H1 (cell line): ENCODE measurements around the gene TADA3. TPM values are rescaled to one million over a fixed set of nuclear protein-coding genes. Genes with fewer than 3 reads are reported as not detected.
A peak's percentile ranks its signal among the peaks of the same experiment; 100 is the strongest.

Source experiments
- CTCF ChIA-PET: fragments of 300-600 bp; sonication (Branson Sonifier 250); formaldehyde crosslinking; loops from one replicate; lab custom pipeline; 2021; ENCODE audit not compliant: partially characterized antibody; lab: Charles Lee
- POLR2A ChIA-PET: fragments of 300-600 bp; sonication (Branson Sonifier 250); formaldehyde crosslinking; loops from one replicate; lab custom pipeline; 2021; ENCODE audit warnings: inconsistent platforms; ENCODE audit not compliant: partially characterized antibody; lab: Charles Lee
- DNase-seq, 2 experiments: peaks; one replicate each; pipeline versions ENCODE4 v3.0.0 to v3.0.0-alpha.2; 2010 to 2022; ENCODE audit warnings: low spot score in 2 of 2, low read depth in 1 of 2, mixed read lengths in 1 of 2
- FAIRE-seq: peaks from 2 replicates; lab custom pipeline; 2011; peaks lifted over from hg19 to GRCh38; lab: Jason Lieb, UNC
- H2AFZ ChIP-seq: 2 replicates; pipeline ENCODE4 v1.8.1; 2012; ENCODE audit warnings: low read length, inconsistent platforms
- H2AK5ac ChIP-seq: 2 replicates; pipeline ENCODE4 v1.6.1; 2013; ENCODE audit warnings: low read depth, low read length
- H2BK120ac ChIP-seq: replicated peaks from 2 replicates; pipeline ENCODE3; 2013; ENCODE audit warnings: low read depth, low read length, inconsistent platforms
- H2BK12ac ChIP-seq: 2 replicates; pipeline ENCODE4 v1.6.1; 2013; ENCODE audit warnings: low read depth, low read length
- H2BK15ac ChIP-seq: 2 replicates; pipeline ENCODE4 v1.6.1; 2013; ENCODE audit warnings: low read length
- H2BK20ac ChIP-seq: 2 replicates; pipeline ENCODE4 v1.6.1; 2013; ENCODE audit warnings: low read length
- H2BK5ac ChIP-seq: 2 replicates; pipeline ENCODE4 v1.6.1; 2013; ENCODE audit warnings: low read depth, low read length
- H3K14ac ChIP-seq: 2 replicates; pipeline ENCODE4 v1.6.1; 2013; ENCODE audit warnings: inconsistent platforms; ENCODE audit not compliant: insufficient read length
- H3K18ac ChIP-seq: 2 replicates; pipeline ENCODE4 v1.6.1; 2013; ENCODE audit warnings: low read length; ENCODE audit errors: extremely low read depth
- H3K23ac ChIP-seq: 2 replicates; pipeline ENCODE4 v1.6.1; 2013; ENCODE audit warnings: inconsistent platforms; ENCODE audit not compliant: insufficient read length
- H3K23me2 ChIP-seq: 2 replicates; pipeline ENCODE4 v1.6.1; 2013; ENCODE audit warnings: low read depth, low read length
- H3K27ac ChIP-seq: 2 replicates; pipeline ENCODE4 v1.6.1; 2011; ENCODE audit warnings: low read depth, low read length, inconsistent platforms
- H3K27me3 ChIP-seq, 4 experiments: replicated peaks in 1 of 4; 1 replicate in 1 of 4; 2 replicates in 3 of 4; pipeline versions ENCODE4 v1.6.1 to v1.8.1; 2011 to 2013; ENCODE audit warnings: low read length in 3 of 4, mild to moderate bottlenecking in 3 of 4, inconsistent platforms in 2 of 4, mixed read lengths in 2 of 4, moderate library complexity in 1 of 4; ENCODE audit not compliant: control insufficient read depth in 3 of 4, insufficient read depth in 3 of 4; ENCODE audit errors: extremely low read depth in 1 of 4
- H3K36me3 ChIP-seq, 4 experiments: 2 replicates each; pipeline versions ENCODE4 v1.6.1 to v1.8.1; 2011 to 2013; ENCODE audit warnings: mild to moderate bottlenecking in 4 of 4, low read length in 3 of 4, moderate library complexity in 2 of 4, control low read depth in 1 of 4, inconsistent platforms in 1 of 4; ENCODE audit not compliant: insufficient read depth in 4 of 4, control insufficient read depth in 2 of 4
- H3K4ac ChIP-seq: replicated peaks from 2 replicates; pipeline ENCODE3; 2013; ENCODE audit warnings: low read length, low read depth, mixed read lengths, inconsistent platforms; ENCODE audit not compliant: insufficient read length
- H3K4me1 ChIP-seq, 4 experiments: replicated peaks in 1 of 4; 1 replicate in 1 of 4; 2 replicates in 3 of 4; pipeline versions ENCODE4 v1.6.1 to v1.8.1; 2011 to 2013; ENCODE audit warnings: low read length in 3 of 4, inconsistent platforms in 2 of 4, mixed read lengths in 1 of 4; ENCODE audit not compliant: insufficient read depth in 4 of 4, control insufficient read depth in 3 of 4
- H3K4me2 ChIP-seq, 2 experiments: 2 replicates each; pipeline versions ENCODE4 v1.6.1 to v1.8.1; 2011 to 2013; ENCODE audit warnings: low read depth in 2 of 2, low read length in 2 of 2, control low read depth in 1 of 2, inconsistent platforms in 1 of 2, mild to moderate bottlenecking in 1 of 2; ENCODE audit not compliant: insufficient read depth in 1 of 2
- H3K4me3 ChIP-seq, 4 experiments: fragments of 200-600, 300-600 bp in 1 of 4; sonication (generic), shearing (Covaris generic), sonication (Bioruptor Twin) in 1 of 4; 2 replicates each; pipeline versions ENCODE4 v1.5.1 to v1.8.1; 2011 to 2016; ENCODE audit warnings: low read length in 4 of 4, low read depth in 3 of 4, control low read depth in 2 of 4, inconsistent platforms in 2 of 4, mild to moderate bottlenecking in 2 of 4, mixed read lengths in 1 of 4, moderate library complexity in 1 of 4; ENCODE audit not compliant: insufficient read depth in 2 of 4; ENCODE audit errors: extremely low read depth in 1 of 4
- H3K56ac ChIP-seq: replicated peaks from 2 replicates; pipeline ENCODE3; 2013; ENCODE audit warnings: low read depth, mild to moderate bottlenecking, mixed read lengths, low read length, inconsistent platforms; ENCODE audit not compliant: insufficient read length
- H3K79me1 ChIP-seq: 2 replicates; pipeline ENCODE4 v1.6.1; 2013; ENCODE audit warnings: low read depth, low read length, control low read depth
- H3K79me2 ChIP-seq, 2 experiments: 2 replicates each; pipeline versions ENCODE4 v1.6.1 to v1.8.1; 2012 to 2013; ENCODE audit warnings: low read length in 2 of 2, mild to moderate bottlenecking in 2 of 2, inconsistent platforms in 1 of 2; ENCODE audit not compliant: insufficient read depth in 2 of 2, control insufficient read depth in 1 of 2
- H3K9ac ChIP-seq, 4 experiments: replicated peaks in 1 of 4; 1 replicate in 1 of 4; 2 replicates in 3 of 4; pipeline versions ENCODE4 v1.6.1 to v1.8.1; 2011 to 2013; ENCODE audit warnings: low read depth in 3 of 4, low read length in 3 of 4, control low read depth in 2 of 4, mild to moderate bottlenecking in 2 of 4, moderate library complexity in 2 of 4, inconsistent platforms in 1 of 4; ENCODE audit errors: extremely low read depth in 1 of 4
- H3K9me3 ChIP-seq, 2 experiments: 2 replicates each; pipeline versions ENCODE4 v1.6.1 to v1.8.1; 2012 to 2013; ENCODE audit warnings: mild to moderate bottlenecking in 2 of 2, moderate library complexity in 2 of 2, control low read depth in 1 of 2, inconsistent platforms in 1 of 2, low read depth in 1 of 2, low read length in 1 of 2, mixed read lengths in 1 of 2; ENCODE audit not compliant: insufficient read depth in 2 of 2
- H4K20me1 ChIP-seq, 2 experiments: replicated peaks in 1 of 2; 2 replicates each; pipeline versions ENCODE3 to v1.8.1; 2011 to 2013; ENCODE audit warnings: inconsistent platforms in 2 of 2, low read length in 2 of 2, mild to moderate bottlenecking in 1 of 2; ENCODE audit not compliant: insufficient read depth in 2 of 2, control insufficient read depth in 1 of 2
- H4K5ac ChIP-seq: 2 replicates; pipeline ENCODE4 v1.6.1; 2013; ENCODE audit warnings: low read length, low read depth, mixed read lengths, inconsistent platforms; ENCODE audit not compliant: insufficient read length
- H4K8ac ChIP-seq: 2 replicates; pipeline ENCODE4 v1.8.0; 2013; ENCODE audit warnings: mild to moderate bottlenecking, moderate library complexity, low read length, inconsistent platforms; ENCODE audit not compliant: insufficient read depth; ENCODE audit errors: extremely low read depth
- H4K91ac ChIP-seq: replicated peaks from 2 replicates; pipeline ENCODE3; 2013; ENCODE audit warnings: low read length, mixed read lengths, inconsistent platforms; ENCODE audit not compliant: insufficient read length
- ATF2 ChIP-seq: IDR thresholded peaks from 2 replicates; pipeline ENCODE4 v1.6.1; 2012; ENCODE audit warnings: low read length, inconsistent platforms
- EGR1 ChIP-seq: IDR thresholded peaks from 2 replicates; pipeline ENCODE4 v1.6.1; 2011; ENCODE audit warnings: low read depth, low read length, borderline replicate concordance
- GTF2F1 ChIP-seq: IDR thresholded peaks from 2 replicates; pipeline ENCODE4 v1.6.1; 2012; ENCODE audit warnings: low read depth, low read length, improper control_type of control experiment, borderline replicate concordance
- TAF7 ChIP-seq: optimal IDR thresholded peaks from 2 replicates; pipeline ENCODE3; 2011; ENCODE audit warnings: low read depth, mild to moderate bottlenecking, inconsistent platforms, low read length, moderate library complexity, borderline replicate concordance
- TCF12 ChIP-seq: IDR thresholded peaks from 2 replicates; pipeline ENCODE4 v1.6.1; 2011; ENCODE audit warnings: low read depth, mild to moderate bottlenecking, low read length
- TEAD4 ChIP-seq: IDR thresholded peaks from 2 replicates; pipeline ENCODE4 v1.6.1; 2012; ENCODE audit warnings: low read depth, low read length, inconsistent platforms, mixed read lengths
- USF2 ChIP-seq: IDR thresholded peaks from 2 replicates; pipeline ENCODE4 v1.6.1; 2011; ENCODE audit warnings: low read length, improper control_type of control experiment
- WGBS, 2 experiments: shearing (Covaris generic) in 1 of 2; methylation state at CpG; one replicate each; pipeline versions ENCODE4 v1.1.6 to v1.1.7; 2013 to 2015; ENCODE audit warnings: low lambda C conversion rate in 2 of 2, mixed read lengths in 2 of 2, inconsistent platforms in 1 of 2, low coverage in 1 of 2, missing lambda C conversion rate in 1 of 2; ENCODE audit not compliant: insufficient replicate concordance in 2 of 2, insufficient coverage in 1 of 2, insufficient read length in 1 of 2; ENCODE audit errors: extremely low coverage in 1 of 2, missing lambda C conversion rate in 1 of 2; 5-methylcytosine and 5-hydroxymethylcytosine counted together
- polyA plus RNA-seq, 7 experiments: library from polyadenylated mRNA; depleted of rRNA in 3 of 7; stranded (reverse) in 5 of 7; unstranded in 2 of 7; fragments of >200 nt in 5 of 7; fragments of 200-250 nt in 2 of 7; gene quantifications; 1 replicate in 5 of 7; 2 replicates in 1 of 7; 4 replicates in 1 of 7; pipeline versions ENCODE4 v1.2.1 to v1.2.3, GENCODE V29; 2011 to 2013; ENCODE audit warnings: missing spikeins in 2 of 7, mixed read lengths in 2 of 7
- total RNA-seq: library from RNA; stranded (reverse); fragmentation: NEBNext Ultra II Directional; extraction: Animal tissue kit (Norgen Biotek cat#: 25700); gene quantifications from 2 replicates; pipeline ENCODE4 v1.2.1, GENCODE V29; 2021
- TF ChIP-seq, protein P1 (sequence below): IDR thresholded peaks from 2 replicates; pipeline ENCODE4 v1.6.1; 2011; ENCODE audit warnings: low read depth, mild to moderate bottlenecking, low read length; ENCODE audit not compliant: insufficient read depth

Gene TADA3
- total and polyA plus RNA-seq, 2 of the 8 experiments (the other 6 are each of a cell fraction or from before 2014, with no cell fraction given): 43.4 to 50.3 TPM

DNA sequence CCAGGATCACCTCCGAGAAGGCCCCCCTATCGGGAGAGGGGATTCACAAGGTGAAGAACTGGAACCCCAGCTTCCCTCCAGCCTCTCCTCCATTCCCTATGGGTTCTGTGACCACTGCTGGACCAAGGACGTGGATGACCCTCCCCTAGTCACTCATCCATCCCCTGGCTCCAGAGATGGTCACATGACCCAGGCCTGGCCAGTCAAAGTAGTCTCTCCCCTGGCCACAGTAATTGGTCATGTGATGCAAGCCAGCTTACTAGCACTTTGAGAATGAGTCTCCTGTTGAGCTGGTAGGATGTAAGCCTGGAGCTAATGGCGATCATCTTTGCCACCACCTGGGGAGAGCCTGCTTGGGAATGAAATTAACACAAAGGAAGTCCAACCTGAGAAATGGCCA is 26.4 kb downstream of the TADA3 start:
- Histone ChIP-seq H2BK20ac (no peak overlapping the region), H4K20me1 (peaks cover 0 to 7% of the 10 kb centered on the region in 2 experiments), H2BK12ac (no peak overlapping the region), H3K79me1 (no peaks in the 10 kb centered on the region), H3K23me2 (peaks cover 7% of the 10 kb centered on the region), H2BK120ac (no peak overlapping the region), H3K4me2 (no peak overlapping the region), H3K4me3 (no peak overlapping the region), H2BK15ac (no peak overlapping the region), H3K9ac (no peak overlapping the region; a peak in 1 of 7 replicates), H3K56ac (no peak overlapping the region), H3K4ac (no peak overlapping the region), H4K91ac (no peak overlapping the region), H2AK5ac (no peak overlapping the region), H2BK5ac (no peak overlapping the region), H3K23ac (no peak overlapping the region), H2AFZ (no peak overlapping the region), H3K27ac (no peak overlapping the region), H3K4me1 (peaks cover 0 to 10% (median 2%) of the 10 kb centered on the region in 4 experiments; a peak in 1 of 7 replicates), H3K18ac (no peak overlapping the region), H3K14ac (no peak overlapping the region), H3K9me3 (no peaks in the 10 kb centered on the region), H3K27me3 (peaks cover 0 to 16% (median 14%) of the 10 kb centered on the region in 4 experiments; a peak in 4 of 7 replicates), H3K36me3 (no peaks in the 10 kb centered on the region; a peak in 2 of 8 replicates), H4K8ac (no peak overlapping the region; the same call in 1 of the 2 replicates), H4K5ac (peak overlapping the region; percentile 44), H3K79me2 (no peaks in the 10 kb centered on the region)
- POLR2A ChIA-PET: interaction anchor here (1.3 to 4.1 kb wide), 4 partner anchors 8 to 17 kb away, joined by 3 to 31 read pairs (median 8); partner anchors contain the start of gene OGG1
- no peak for FAIRE-seq
- 74% methylated on average over 4 of the region's 4 CpGs; no CpG with 5 or more reads in 1 of the 2 experiments for WGBS, 2 experiments
- TF ChIP-seq EGR1 (no peak), USF2 (peak; percentile 92), TAF7 (no peak), TCF12 (no peak), ATF2 (no peak), TEAD4 (no peak), GTF2F1 (no peak)
- TF ChIP-seq, protein P1, sequence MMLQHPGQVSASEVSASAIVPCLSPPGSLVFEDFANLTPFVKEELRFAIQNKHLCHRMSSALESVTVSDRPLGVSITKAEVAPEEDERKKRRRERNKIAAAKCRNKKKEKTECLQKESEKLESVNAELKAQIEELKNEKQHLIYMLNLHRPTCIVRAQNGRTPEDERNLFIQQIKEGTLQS: peak; percentile 52; the same call in 1 of the 2 replicates
- CTCF ChIA-PET: no interaction called here
- peak in 1 of 2 experiments; percentile 49 for DNase-seq
